ENCODE data around the gene DRG2. TPM values are rescaled to one million over a fixed set of nuclear protein-coding genes. Genes with fewer than 3 reads are reported as not detected.

Gene DRG2
- total RNA-seq (2014; rRNA removed; shearing (Covaris generic); ENCODE audit: low replicate concordance), result 28.4 and 41.5 TPM in 2 replicates

GRCh38 chr17:18087610-18088491 is at the start of gene DRG2:
Gene DRG2 (plus strand): TSS chr17:18087948. CDS start chr17:18088024, 76 bp downstream.
- no peaks in the 10 kb centered on the region for H3K36me3 ChIP-seq
- H3K4me3 ChIP-seq, result peak within 1 kb of the TSS; percentile 86
- no peaks in the 10 kb centered on the region for H3K9me3 ChIP-seq
- no peaks in the 10 kb centered on the region for H3K27me3 ChIP-seq
- peak; percentile 91 for DNase-seq

GRCh38 chr17:18038149-18038850 is 49.4 kb upstream of the DRG2 start:
- no peaks in the 10 kb centered on the region for H3K9me3 ChIP-seq
- H3K36me3 ChIP-seq, result no peaks in the 10 kb centered on the region
- no peaks in the 10 kb centered on the region for H3K27me3 ChIP-seq
- peak overlapping the region; percentile 82 for H3K4me3 ChIP-seq
- no peak for DNase-seq

- Histone ChIP-seq H3K36me3 (no peaks in the 10 kb centered on the region), H3K27me3 (no peaks in the 10 kb centered on the region)
- peak; percentile 97 for DNase-seq
Observed at GRCh38 chr17:18038861-18039534, 48.8 kb upstream of the DRG2 start, which contains the start of the genes ATPAF2 and GID4. Gene ATPAF2 (minus strand): TSS chr17:18039168. CDS start chr17:18039013, 155 bp downstream. Gene GID4 (plus strand): TSS chr17:18039408. CDS start chr17:18039465, 57 bp downstream.

GRCh38 chr17:18039535-18040260 is 48.0 kb upstream of the DRG2 start:
- Histone ChIP-seq H3K36me3 (no peaks in the 10 kb centered on the region), H3K4me3 (peak overlapping the region; percentile 82), H3K9me3 (no peaks in the 10 kb centered on the region), H3K27me3 (no peaks in the 10 kb centered on the region)
- peak; percentile 25 for DNase-seq

More at GRCh38 chr17:18038861-18039534, 48.8 kb upstream of the DRG2 start, which contains the start of the genes ATPAF2 and GID4:
- H3K9me3 ChIP-seq, result no peaks in the 10 kb centered on the region
- H3K4me3 ChIP-seq, result peak within 1 kb of the TSS; percentile 82

GRCh38 chr17:18040261-18040858 is 47.4 kb upstream of the DRG2 start:
- peak overlapping the region; percentile 82 for H3K4me3 ChIP-seq
- H3K9me3 ChIP-seq, result no peaks in the 10 kb centered on the region
- no peaks in the 10 kb centered on the region for H3K36me3 ChIP-seq
- no peak for DNase-seq
- H3K27me3 ChIP-seq, result no peaks in the 10 kb centered on the region

- peak; percentile 13 for DNase-seq
- Histone ChIP-seq H3K27me3 (no peaks in the 10 kb centered on the region), H3K36me3 (no peaks in the 10 kb centered on the region), H3K9me3 (no peaks in the 10 kb centered on the region), H3K4me3 (no peak overlapping the region)
Observed at GRCh38 chr17:18041776-18042175, 46.0 kb upstream of the DRG2 start.

- Histone ChIP-seq H3K9me3 (no peaks in the 10 kb centered on the region), H3K4me3 (no peak overlapping the region), H3K36me3 (no peaks in the 10 kb centered on the region), H3K27me3 (no peaks in the 10 kb centered on the region)
- DNase-seq, result no peak
Observed at GRCh38 chr17:18042983-18043382, 44.8 kb upstream of the DRG2 start.

GRCh38 chr17:18043491-18043890 is 44.3 kb upstream of the DRG2 start:
- H3K36me3 ChIP-seq, result no peaks in the 10 kb centered on the region
- no peak overlapping the region for H3K4me3 ChIP-seq
- H3K27me3 ChIP-seq, result no peaks in the 10 kb centered on the region
- no peak for DNase-seq
- H3K9me3 ChIP-seq, result no peaks in the 10 kb centered on the region

- Histone ChIP-seq H3K4me3 (no peak overlapping the region), H3K36me3 (no peaks in the 10 kb centered on the region), H3K9me3 (no peaks in the 10 kb centered on the region), H3K27me3 (no peaks in the 10 kb centered on the region)
- DNase-seq, result no peak
Observed at GRCh38 chr17:18044609-18045008, 43.1 kb upstream of the DRG2 start.

- Histone ChIP-seq H3K9me3 (no peaks in the 10 kb centered on the region), H3K27me3 (no peaks in the 10 kb centered on the region), H3K36me3 (no peaks in the 10 kb centered on the region), H3K4me3 (no peak overlapping the region)
- DNase-seq, result no peak
Observed at GRCh38 chr17:18045691-18046350, 41.9 kb upstream of the DRG2 start.

- Histone ChIP-seq H3K4me3 (no peak overlapping the region), H3K36me3 (no peaks in the 10 kb centered on the region; the same call in 1 of the 2 replicates), H3K27me3 (no peaks in the 10 kb centered on the region), H3K9me3 (no peaks in the 10 kb centered on the region)
- DNase-seq, result no peak
Observed at GRCh38 chr17:18055597-18055996, 32.2 kb upstream of the DRG2 start.

- no peaks in the 10 kb centered on the region; the same call in 1 of the 2 replicates for H3K36me3 ChIP-seq
- no peaks in the 10 kb centered on the region for H3K9me3 ChIP-seq
- no peak overlapping the region for H3K4me3 ChIP-seq
- DNase-seq, result no peak
- H3K27me3 ChIP-seq, result no peaks in the 10 kb centered on the region
Observed at GRCh38 chr17:18056214-18056613, 31.5 kb upstream of the DRG2 start.

- H3K27me3 ChIP-seq, result no peaks in the 10 kb centered on the region
- H3K36me3 ChIP-seq, result no peaks in the 10 kb centered on the region; the same call in 1 of the 2 replicates
- H3K9me3 ChIP-seq, result no peaks in the 10 kb centered on the region
- no peak overlapping the region for H3K4me3 ChIP-seq
- DNase-seq, result no peak
Observed at GRCh38 chr17:18059283-18059682, 28.5 kb upstream of the DRG2 start.

GRCh38 chr17:18064053-18064452 is 23.7 kb upstream of the DRG2 start:
- Histone ChIP-seq H3K9me3 (no peaks in the 10 kb centered on the region), H3K4me3 (no peak overlapping the region), H3K27me3 (no peaks in the 10 kb centered on the region), H3K36me3 (no peaks in the 10 kb centered on the region; the same call in 1 of the 2 replicates)
- DNase-seq, result no peak

GRCh38 chr17:18065546-18065945 is 22.2 kb upstream of the DRG2 start:
- H3K9me3 ChIP-seq, result no peaks in the 10 kb centered on the region
- H3K4me3 ChIP-seq, result no peak overlapping the region
- DNase-seq, result no peak
- H3K27me3 ChIP-seq, result no peaks in the 10 kb centered on the region
- no peaks in the 10 kb centered on the region for H3K36me3 ChIP-seq
